Loucy (cell line): ENCODE measurements around the gene LOXL4.

Experiments used
- H2AFZ ChIP-seq: fragments of 200-600 bp; sonication (generic); 2 replicates; pipeline ENCODE4 v1.6.0; 2016; ENCODE audit warnings: antibody characterized with exemption, mild to moderate bottlenecking, low read length, moderate library complexity
- H3F3A ChIP-seq: fragments of 200-600 bp; 2 replicates; pipeline ENCODE4 v1.6.0; 2016; ENCODE audit warnings: antibody characterized with exemption, low read depth, mild to moderate bottlenecking
- H3K27me3 ChIP-seq: fragments of 200-600 bp; sonication (generic); 2 replicates; pipeline ENCODE4 v1.6.1; 2014; ENCODE audit warnings: low read length, mild to moderate bottlenecking; ENCODE audit not compliant: insufficient read depth, poor library complexity, severe bottlenecking
- H3K36me3 ChIP-seq: fragments of 200-600 bp; sonication (generic); 2 replicates; pipeline ENCODE4 v1.6.1; 2016; ENCODE audit warnings: low read length; ENCODE audit not compliant: insufficient read depth
- H3K4me1 ChIP-seq: fragments of 200-600 bp; sonication (generic); 2 replicates; pipeline ENCODE4 v1.5.1; 2014; ENCODE audit warnings: low read length, mild to moderate bottlenecking; ENCODE audit not compliant: insufficient read depth, poor library complexity, severe bottlenecking
- H3K4me2 ChIP-seq: fragments of 200-600 bp; sonication (generic); 2 replicates; pipeline ENCODE4 v1.6.0; 2014; ENCODE audit warnings: antibody characterized with exemption, low read length, low read depth, mild to moderate bottlenecking; ENCODE audit not compliant: poor library complexity, severe bottlenecking
- H3K4me3 ChIP-seq: fragments of 200-600 bp; sonication (generic); 2 replicates; pipeline ENCODE4 v1.5.1; 2014; ENCODE audit warnings: low read length, mild to moderate bottlenecking, mixed read lengths; ENCODE audit not compliant: poor library complexity, severe bottlenecking
- H3K79me2 ChIP-seq: fragments of 200-600 bp; sonication (generic); 2 replicates; pipeline ENCODE4 v1.6.1; 2014; ENCODE audit warnings: low read length; ENCODE audit not compliant: insufficient read depth
- H3K9ac ChIP-seq: fragments of 200-600 bp; sonication (generic); 2 replicates; pipeline ENCODE4 v1.6.0; 2014; ENCODE audit warnings: mild to moderate bottlenecking, low read depth, low read length, moderate library complexity; ENCODE audit not compliant: poor library complexity, severe bottlenecking
- H3K9me2 ChIP-seq: fragments of 200-600 bp; sonication (generic); replicated peaks from 2 replicates; pipeline ENCODE4 v1.6.1; 2016; ENCODE audit warnings: low read depth, low read length, mixed read lengths
- H3K9me3 ChIP-seq: fragments of 200-600 bp; sonication (generic); 2 replicates; pipeline ENCODE4 v1.6.1; 2014; ENCODE audit warnings: mild to moderate bottlenecking, antibody characterized with exemption, low read length, low read depth; ENCODE audit not compliant: insufficient read depth
- H4K20me1 ChIP-seq: fragments of 200-600 bp; sonication (generic); 2 replicates; pipeline ENCODE4 v1.6.0; 2014; ENCODE audit warnings: antibody characterized with exemption, low read length, mild to moderate bottlenecking; ENCODE audit not compliant: insufficient read depth, poor library complexity, severe bottlenecking
- CTCF ChIP-seq: fragments of 200-600 bp; sonication (generic); conservative IDR thresholded peaks from 2 replicates; pipeline ENCODE4 v1.5.1; 2014; ENCODE audit warnings: mild to moderate bottlenecking, antibody characterized with exemption, low read length
- EZH2phosphoT487 ChIP-seq: fragments of 200-600 bp; IDR thresholded peaks from 2 replicates; pipeline ENCODE4 v1.6.1; 2018; ENCODE audit warnings: antibody characterized with exemption, mild to moderate bottlenecking, moderate library complexity, borderline replicate concordance

The LOXL4 gene

GRCh38 chr10:98267894-98268693 lies at the start of gene LOXL4:
TSS of gene LOXL4 (minus strand) at chr10:98268194. CDS start at chr10:98263019, 5,175 bp downstream.
- H3K9me3 ChIP-seq = no peaks in the 10 kb centered on the region
- H3K79me2 ChIP-seq = no peaks in the 10 kb centered on the region
- no peaks in the 10 kb centered on the region for H3K36me3 ChIP-seq
- H3K27me3 ChIP-seq = no peaks in the 10 kb centered on the region
- H2AFZ ChIP-seq = no peak within 1 kb of the TSS
- peaks cover 15% of the 10 kb centered on the region for H3K4me1 ChIP-seq
- H3K4me2 ChIP-seq = peak within 1 kb of the TSS; percentile 59
- no peaks in the 10 kb centered on the region for H4K20me1 ChIP-seq
- no peak within 1 kb of the TSS for H3K9ac ChIP-seq
- TF ChIP-seq EZH2phosphoT487 (no peak), CTCF (no peak)
- no peaks in the 10 kb centered on the region for H3K9me2 ChIP-seq
- H3K4me3 ChIP-seq = peak within 1 kb of the TSS; percentile 60
- no peaks in the 10 kb centered on the region for H3F3A ChIP-seq

- peaks cover 34% of the 10 kb centered on the region for H3K4me1 ChIP-seq
- no peaks in the 10 kb centered on the region for H3F3A ChIP-seq
- peak overlapping the region; percentile 35 for H2AFZ ChIP-seq
- peak overlapping the region; percentile 66 for H3K4me2 ChIP-seq
- no peaks in the 10 kb centered on the region for H3K27me3 ChIP-seq
- peak overlapping the region; percentile 5 for H3K4me3 ChIP-seq
- H3K9me3 ChIP-seq = no peaks in the 10 kb centered on the region
- H4K20me1 ChIP-seq = no peaks in the 10 kb centered on the region
- peak overlapping the region; percentile 13 for H3K9ac ChIP-seq
- no peaks in the 10 kb centered on the region for H3K9me2 ChIP-seq
- TF ChIP-seq EZH2phosphoT487 (no peak), CTCF (no peak)
- H3K36me3 ChIP-seq = no peaks in the 10 kb centered on the region
- no peaks in the 10 kb centered on the region for H3K79me2 ChIP-seq
Observed at GRCh38 chr10:98316661-98317060, 48.7 kb upstream of the LOXL4 start.

- H3K4me2 ChIP-seq = peak overlapping the region; percentile 66
- peak overlapping the region; percentile 35 for H2AFZ ChIP-seq
- H3K9ac ChIP-seq = peak overlapping the region; percentile 4
- H3F3A ChIP-seq = no peaks in the 10 kb centered on the region
- H3K9me2 ChIP-seq = no peaks in the 10 kb centered on the region
- TF ChIP-seq CTCF = no peak
- TF ChIP-seq EZH2phosphoT487 = no peak
- H4K20me1 ChIP-seq = no peaks in the 10 kb centered on the region
- no peaks in the 10 kb centered on the region for H3K27me3 ChIP-seq
- H3K9me3 ChIP-seq = no peaks in the 10 kb centered on the region
- H3K36me3 ChIP-seq = no peaks in the 10 kb centered on the region
- H3K4me1 ChIP-seq = peaks cover 29% of the 10 kb centered on the region
- peak overlapping the region; percentile 5 for H3K4me3 ChIP-seq
- no peaks in the 10 kb centered on the region for H3K79me2 ChIP-seq
Observed at GRCh38 chr10:98316170-98316569, 48.2 kb upstream of the LOXL4 start.
